ENCODE results near the gene FREM1. TPM values are rescaled to one million over a fixed set of nuclear protein-coding genes. Genes with fewer than 3 reads are reported as not detected.

Gene FREM1
- total RNA-seq, 2 experiments from 2014 or later, result not detected

- CTCF ChIA-PET, result no interaction called here
- H3K4me1 Mint-ChIP-seq, result no peaks in the 10 kb centered on the region
- peaks cover 3% of the 10 kb centered on the region for H3K27me3 Mint-ChIP-seq
- no peak for DNase-seq
- no peaks in the 10 kb centered on the region for H3K36me3 Mint-ChIP-seq (ENCODE audit: low read depth)
- no peak overlapping the region for H3K27ac Mint-ChIP-seq
- no peak overlapping the region for H3K4me3 Mint-ChIP-seq
- POLR2A ChIA-PET, result no interaction called here
- no peaks in the 10 kb centered on the region for H3K9me3 Mint-ChIP-seq
Measured at GRCh38 chr9:14883310-14883944, 26.8 kb downstream of the FREM1 start.

GRCh38 chr9:14882090-14882489 is 28.1 kb downstream of the FREM1 start:
- H3K27ac Mint-ChIP-seq, result no peak overlapping the region
- H3K27me3 Mint-ChIP-seq, result no peaks in the 10 kb centered on the region
- no peaks in the 10 kb centered on the region for H3K36me3 Mint-ChIP-seq (ENCODE audit: low read depth)
- CTCF ChIA-PET, result no interaction called here
- H3K4me1 Mint-ChIP-seq, result no peaks in the 10 kb centered on the region
- POLR2A ChIA-PET, result no interaction called here
- H3K9me3 Mint-ChIP-seq, result no peaks in the 10 kb centered on the region
- no peak overlapping the region for H3K4me3 Mint-ChIP-seq
- no peak for DNase-seq

- CTCF ChIA-PET, result no interaction called here
Measured at GRCh38 chr9:14881006-14881405, 29.2 kb downstream of the FREM1 start.

GRCh38 chr9:14870090-14870489 is 40.1 kb downstream of the FREM1 start:
- no peaks in the 10 kb centered on the region for H3K4me1 Mint-ChIP-seq
- H3K4me3 Mint-ChIP-seq, result no peak overlapping the region
- DNase-seq, result no peak
- H3K9me3 Mint-ChIP-seq, result no peaks in the 10 kb centered on the region
- no peak overlapping the region for H3K27ac Mint-ChIP-seq
- H3K27me3 Mint-ChIP-seq, result no peaks in the 10 kb centered on the region
- H3K36me3 Mint-ChIP-seq (ENCODE audit: low read depth), result no peaks in the 10 kb centered on the region
- CTCF ChIA-PET, result no interaction called here
- POLR2A ChIA-PET, result no interaction called here

More at GRCh38 chr9:14881006-14881405, 29.2 kb downstream of the FREM1 start:
- H3K27me3 Mint-ChIP-seq, result no peaks in the 10 kb centered on the region
- no peaks in the 10 kb centered on the region for H3K36me3 Mint-ChIP-seq (ENCODE audit: low read depth)
- POLR2A ChIA-PET, result no interaction called here
- no peak overlapping the region for H3K27ac Mint-ChIP-seq
- H3K4me3 Mint-ChIP-seq, result no peak overlapping the region
- H3K9me3 Mint-ChIP-seq, result no peaks in the 10 kb centered on the region
- no peak for DNase-seq
- no peaks in the 10 kb centered on the region for H3K4me1 Mint-ChIP-seq

GRCh38 chr9:14869671-14870070 is 40.6 kb downstream of the FREM1 start:
- ChIA-PET CTCF (no interaction called here), POLR2A (no interaction called here)
- no peaks in the 10 kb centered on the region for H3K36me3 Mint-ChIP-seq (ENCODE audit: low read depth)
- H3K27me3 Mint-ChIP-seq, result no peaks in the 10 kb centered on the region
- no peaks in the 10 kb centered on the region for H3K4me1 Mint-ChIP-seq
- no peak for DNase-seq
- H3K9me3 Mint-ChIP-seq, result no peaks in the 10 kb centered on the region
- no peak overlapping the region for H3K27ac Mint-ChIP-seq
- H3K4me3 Mint-ChIP-seq, result no peak overlapping the region

GRCh38 chr9:14868772-14869583 is 41.2 kb downstream of the FREM1 start:
- Mint-ChIP-seq H3K27ac (no peak overlapping the region), H3K27me3 (no peaks in the 10 kb centered on the region), H3K36me3 (ENCODE audit: low read depth) (no peaks in the 10 kb centered on the region), H3K9me3 (no peaks in the 10 kb centered on the region), H3K4me1 (no peaks in the 10 kb centered on the region), H3K4me3 (no peak overlapping the region)
- CTCF ChIA-PET, result no interaction called here
- no peak for DNase-seq
- POLR2A ChIA-PET, result no interaction called here

- DNase-seq, result no peak
- no peaks in the 10 kb centered on the region for H3K9me3 Mint-ChIP-seq
- H3K4me1 Mint-ChIP-seq, result no peaks in the 10 kb centered on the region
- H3K36me3 Mint-ChIP-seq (ENCODE audit: low read depth), result no peaks in the 10 kb centered on the region
- H3K27me3 Mint-ChIP-seq, result no peaks in the 10 kb centered on the region
- ChIA-PET CTCF (no interaction called here), POLR2A (no interaction called here)
- H3K27ac Mint-ChIP-seq, result no peak overlapping the region
- no peak overlapping the region for H3K4me3 Mint-ChIP-seq
Measured at GRCh38 chr9:14868418-14868771, 41.8 kb downstream of the FREM1 start.

GRCh38 chr9:14866200-14866749 is 44.0 kb downstream of the FREM1 start:
- H3K27me3 Mint-ChIP-seq, result no peaks in the 10 kb centered on the region
- H3K36me3 Mint-ChIP-seq (ENCODE audit: low read depth), result no peaks in the 10 kb centered on the region
- POLR2A ChIA-PET, result no interaction called here
- no peak for DNase-seq
- no peaks in the 10 kb centered on the region for H3K9me3 Mint-ChIP-seq
- no peaks in the 10 kb centered on the region for H3K4me1 Mint-ChIP-seq
- H3K27ac Mint-ChIP-seq, result no peak overlapping the region
- no peak overlapping the region for H3K4me3 Mint-ChIP-seq
- CTCF ChIA-PET, result no interaction called here

GRCh38 chr9:14864309-14864708 is 45.9 kb downstream of the FREM1 start:
- no peaks in the 10 kb centered on the region for H3K27me3 Mint-ChIP-seq

GRCh38 chr9:14863402-14863801 is 46.8 kb downstream of the FREM1 start:
- ChIA-PET POLR2A (no interaction called here), CTCF (no interaction called here)
- Mint-ChIP-seq H3K36me3 (ENCODE audit: low read depth) (no peaks in the 10 kb centered on the region), H3K9me3 (no peaks in the 10 kb centered on the region), H3K27me3 (no peaks in the 10 kb centered on the region), H3K4me3 (no peak overlapping the region), H3K27ac (no peak overlapping the region), H3K4me1 (no peaks in the 10 kb centered on the region)
- no peak for DNase-seq

More at GRCh38 chr9:14864309-14864708, 45.9 kb downstream of the FREM1 start:
- ChIA-PET CTCF (no interaction called here), POLR2A (no interaction called here)
- Mint-ChIP-seq H3K4me1 (no peaks in the 10 kb centered on the region), H3K27ac (no peak overlapping the region), H3K4me3 (no peak overlapping the region), H3K36me3 (ENCODE audit: low read depth) (no peaks in the 10 kb centered on the region), H3K9me3 (no peaks in the 10 kb centered on the region)
- no peak for DNase-seq

GRCh38 chr9:14857449-14858305 is 52.6 kb downstream of the FREM1 start:
- Mint-ChIP-seq H3K27me3 (no peaks in the 10 kb centered on the region), H3K36me3 (ENCODE audit: low read depth) (no peaks in the 10 kb centered on the region), H3K4me3 (no peak overlapping the region), H3K27ac (no peak overlapping the region), H3K4me1 (no peaks in the 10 kb centered on the region), H3K9me3 (no peaks in the 10 kb centered on the region)
- POLR2A ChIA-PET, result no interaction called here
- no peak for DNase-seq
- CTCF ChIA-PET, result no interaction called here

GRCh38 chr9:14849851-14850250 is 60.4 kb downstream of the FREM1 start:
- POLR2A ChIA-PET, result no interaction called here
- Mint-ChIP-seq H3K27me3 (peaks cover 20% of the 10 kb centered on the region), H3K9me3 (no peaks in the 10 kb centered on the region), H3K4me1 (no peaks in the 10 kb centered on the region), H3K4me3 (no peak overlapping the region), H3K27ac (no peak overlapping the region), H3K36me3 (ENCODE audit: low read depth) (no peaks in the 10 kb centered on the region)
- CTCF ChIA-PET, result no interaction called here
- no peak for DNase-seq

GRCh38 chr9:14849296-14849695 is 60.9 kb downstream of the FREM1 start:
- CTCF ChIA-PET, result no interaction called here
- Mint-ChIP-seq H3K9me3 (no peaks in the 10 kb centered on the region), H3K4me1 (no peaks in the 10 kb centered on the region), H3K27me3 (peaks cover 20% of the 10 kb centered on the region), H3K27ac (no peak overlapping the region), H3K4me3 (no peak overlapping the region), H3K36me3 (ENCODE audit: low read depth) (no peaks in the 10 kb centered on the region)
- POLR2A ChIA-PET, result no interaction called here
- DNase-seq, result no peak

All from activated CD4-positive, alpha-beta T cell treated with anti-CD3 and anti-CD28 coated beads, Interleukin-2, amount 10 ng/mL, durations not matched to agents 7 days and 5 days (primary cell).